ENCODE data around the gene PCDHGC5.

DNA sequence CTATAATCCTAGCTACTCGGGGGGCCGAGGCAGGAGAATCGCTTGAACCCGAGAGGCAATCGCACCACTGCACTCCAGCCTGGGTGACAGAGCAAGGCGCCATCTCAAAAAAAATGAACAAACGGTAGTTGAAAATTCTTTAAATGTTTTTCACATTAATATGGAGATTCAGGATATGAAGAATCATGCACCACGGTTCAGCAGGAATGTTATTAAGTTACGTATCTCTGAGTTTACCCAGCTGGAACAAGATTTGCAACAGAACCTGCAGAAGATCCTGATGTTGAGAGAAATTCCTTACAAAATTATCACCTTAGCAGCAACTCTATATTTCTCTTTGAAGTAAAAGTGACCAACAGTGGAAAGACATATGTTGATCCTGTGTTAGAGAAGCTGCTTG lies 48.5 kb upstream of the PCDHGC5 start:
- TF ChIP-seq POLR2A (IDR thresholded peaks at IDR 0.05), result no peak
- TF ChIP-seq, protein P1, sequence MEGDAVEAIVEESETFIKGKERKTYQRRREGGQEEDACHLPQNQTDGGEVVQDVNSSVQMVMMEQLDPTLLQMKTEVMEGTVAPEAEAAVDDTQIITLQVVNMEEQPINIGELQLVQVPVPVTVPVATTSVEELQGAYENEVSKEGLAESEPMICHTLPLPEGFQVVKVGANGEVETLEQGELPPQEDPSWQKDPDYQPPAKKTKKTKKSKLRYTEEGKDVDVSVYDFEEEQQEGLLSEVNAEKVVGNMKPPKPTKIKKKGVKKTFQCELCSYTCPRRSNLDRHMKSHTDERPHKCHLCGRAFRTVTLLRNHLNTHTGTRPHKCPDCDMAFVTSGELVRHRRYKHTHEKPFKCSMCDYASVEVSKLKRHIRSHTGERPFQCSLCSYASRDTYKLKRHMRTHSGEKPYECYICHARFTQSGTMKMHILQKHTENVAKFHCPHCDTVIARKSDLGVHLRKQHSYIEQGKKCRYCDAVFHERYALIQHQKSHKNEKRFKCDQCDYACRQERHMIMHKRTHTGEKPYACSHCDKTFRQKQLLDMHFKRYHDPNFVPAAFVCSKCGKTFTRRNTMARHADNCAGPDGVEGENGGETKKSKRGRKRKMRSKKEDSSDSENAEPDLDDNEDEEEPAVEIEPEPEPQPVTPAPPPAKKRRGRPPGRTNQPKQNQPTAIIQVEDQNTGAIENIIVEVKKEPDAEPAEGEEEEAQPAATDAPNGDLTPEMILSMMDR (IDR thresholded peaks at IDR 0.05), result no peak

All from right lobe of liver (tissue), 4 donors.